GM21529 (cell line): ENCODE results near the gene ZNF846.
"Not testable (repeated sequence)": the region's sequence is repeated elsewhere in the genome, so short reads cannot be mapped to it uniquely, and the experiment has no call there.

ENCODE experiments used
- ATAC-seq: cut with Tn5 transposase; IDR thresholded peaks from one replicate; pipeline ENCODE4 v1.9.1; 2021; ENCODE audit not compliant: unreplicated experiment

The ZNF846 gene

GRCh38 chr19:9785367-9786331 lies 17.1 kb upstream of the ZNF846 start:
- ATAC-seq = peak; percentile 67

- not testable (repeated sequence) for ATAC-seq
Observed at GRCh38 chr19:9784163-9784496, 15.6 kb upstream of the ZNF846 start.

DNA sequence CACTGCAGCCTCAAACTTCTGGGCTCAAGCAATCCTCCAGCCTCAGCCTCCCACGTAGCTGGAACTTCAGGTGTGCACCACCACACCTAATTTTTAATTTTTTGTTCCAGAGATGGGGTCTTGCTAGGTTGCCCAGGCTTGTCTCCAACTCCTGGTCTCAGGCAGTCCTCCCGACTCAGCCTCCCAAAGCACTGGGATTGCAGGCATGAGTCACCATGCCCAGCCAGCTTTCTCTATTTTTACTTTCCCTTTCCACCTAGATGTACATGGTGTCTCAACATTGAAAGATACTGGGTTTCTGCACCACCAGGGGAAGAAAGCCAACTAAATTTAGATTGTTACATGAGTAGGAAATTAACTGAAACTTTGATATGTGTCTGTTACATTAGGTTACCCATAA lies 13.8 kb upstream of the ZNF846 start:
- ATAC-seq = no peak

- ATAC-seq = no peak
Observed at GRCh38 chr19:9757544-9758501, 10.7 kb downstream of the ZNF846 start.

DNA sequence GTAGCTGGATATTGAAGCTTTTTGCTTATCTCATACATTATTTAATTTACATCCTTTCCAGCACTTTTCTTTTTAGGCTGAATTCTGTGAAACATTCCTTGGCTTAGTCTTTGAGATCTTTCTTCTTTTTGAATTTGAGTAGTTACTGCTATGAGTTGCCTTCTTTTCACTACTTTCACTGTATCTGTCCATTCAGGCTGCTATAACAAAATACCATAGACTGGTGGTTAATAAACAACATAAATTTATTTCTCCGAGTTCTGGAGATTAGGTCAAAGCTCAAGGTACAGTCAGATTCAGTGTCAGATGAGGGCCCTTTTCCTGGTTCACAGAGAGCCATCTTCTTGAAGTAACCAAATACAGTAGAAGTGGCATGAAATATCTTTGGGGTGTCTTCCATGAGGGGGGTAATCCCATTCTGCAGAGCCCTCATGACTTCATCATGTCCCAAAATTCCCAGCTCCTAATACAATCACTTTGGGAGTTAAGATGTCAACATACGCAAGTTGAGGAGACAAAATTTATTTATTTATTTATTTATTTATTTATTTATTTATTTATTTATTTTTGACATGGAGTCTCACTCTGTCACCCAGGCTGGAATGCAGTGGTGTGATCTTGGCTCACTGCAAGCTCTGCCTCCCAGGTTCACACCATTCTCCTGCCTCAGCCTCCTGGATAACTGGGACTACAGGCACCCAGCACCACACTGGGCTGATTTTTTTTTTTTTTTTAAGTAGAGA lies 15.7 kb downstream of the ZNF846 start:
- no peak for ATAC-seq

DNA sequence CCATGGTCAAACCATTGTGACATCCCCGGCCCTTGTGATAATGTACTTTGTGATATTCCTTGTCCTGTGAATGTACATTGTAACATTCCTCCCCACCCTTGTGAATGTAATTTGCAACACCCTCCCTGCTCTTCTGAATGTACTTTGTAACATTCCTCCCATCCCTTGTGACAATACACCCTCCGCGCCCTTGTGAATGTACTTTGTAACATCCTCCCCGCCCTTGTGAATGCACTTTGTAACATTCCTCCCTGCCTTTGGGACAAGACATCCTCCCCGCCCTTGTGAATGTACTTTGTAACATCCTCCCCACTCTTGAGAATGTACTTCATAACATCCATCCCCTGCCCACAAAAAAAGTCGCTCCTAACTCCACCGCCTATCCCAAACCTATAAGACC lies 17.1 kb downstream of the ZNF846 start:
- ATAC-seq = no peak

GRCh38 chr19:9741476-9742171 lies 26.9 kb downstream of the ZNF846 start:
- no peak for ATAC-seq

- ATAC-seq = no peak
Observed at GRCh38 chr19:9735986-9736385, 32.6 kb downstream of the ZNF846 start.

DNA sequence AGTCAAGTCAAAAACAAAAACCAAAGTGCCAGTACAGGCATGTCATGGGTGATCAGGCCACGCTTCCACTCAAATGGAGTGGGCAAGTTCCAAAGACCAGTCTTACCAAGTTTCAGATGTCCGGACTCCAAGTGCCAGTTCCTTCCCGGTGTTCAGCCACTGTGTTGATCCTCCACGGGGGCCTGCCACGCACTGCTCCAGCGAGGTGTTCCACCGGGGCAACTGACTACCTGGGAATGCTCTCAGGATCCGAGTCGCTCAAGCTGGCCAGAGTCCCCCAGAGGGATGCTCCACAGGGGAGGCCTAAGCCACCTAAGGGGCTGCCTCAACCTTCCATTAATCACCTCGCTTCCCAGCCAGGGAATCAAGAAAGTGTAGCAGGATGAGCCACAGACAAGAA lies 38.5 kb downstream of the ZNF846 start:
- not testable (repeated sequence) for ATAC-seq

DNA sequence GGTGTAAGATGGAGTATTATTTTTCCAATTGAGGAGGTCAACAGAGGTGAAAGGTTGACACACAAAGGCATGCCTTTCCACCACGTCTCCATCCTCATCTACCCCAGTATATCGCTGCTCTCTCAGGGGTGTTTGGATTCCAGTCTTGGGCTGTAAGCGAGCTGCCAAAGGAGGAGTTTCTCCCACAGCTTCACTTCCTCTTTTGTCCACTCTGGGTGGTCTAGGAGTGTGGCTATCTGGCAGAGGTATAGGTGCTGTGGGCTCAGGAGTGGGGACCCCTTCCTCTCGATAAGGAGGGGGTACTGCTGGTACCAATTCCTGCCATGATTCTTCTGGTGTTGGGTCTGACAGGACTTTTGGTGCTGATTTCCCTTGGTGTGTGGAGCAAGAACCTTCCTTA lies 39.4 kb downstream of the ZNF846 start:
- ATAC-seq = no peak

- no peak for ATAC-seq
Observed at GRCh38 chr19:9727644-9728043, 40.9 kb downstream of the ZNF846 start.

- not testable (repeated sequence) for ATAC-seq
Observed at GRCh38 chr19:9725508-9726201, 42.9 kb downstream of the ZNF846 start.

GRCh38 chr19:9724157-9724556 lies 44.4 kb downstream of the ZNF846 start:
- no peak for ATAC-seq

GRCh38 chr19:9721861-9722260 lies 46.7 kb downstream of the ZNF846 start:
- ATAC-seq = no peak

DNA sequence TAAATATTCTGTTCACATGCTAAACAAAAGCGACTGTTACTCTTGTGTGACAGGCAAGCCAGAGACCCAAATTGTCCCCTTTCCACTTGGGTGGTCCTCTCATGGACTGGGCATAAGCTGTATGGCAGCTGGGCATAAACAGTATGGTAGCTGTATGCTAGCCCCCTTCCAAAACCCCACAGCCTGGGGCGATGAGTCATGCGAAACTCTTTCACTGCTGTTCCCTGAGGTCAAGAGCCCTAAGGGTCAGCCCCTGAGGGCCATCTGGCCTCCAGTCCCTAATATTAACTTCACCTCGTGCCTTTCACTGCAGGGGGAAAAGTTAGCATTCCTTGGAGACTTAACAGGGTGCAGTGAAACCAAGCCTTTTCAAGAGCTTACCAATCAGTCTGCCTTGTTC lies 48.0 kb downstream of the ZNF846 start:
- ATAC-seq = no peak

DNA sequence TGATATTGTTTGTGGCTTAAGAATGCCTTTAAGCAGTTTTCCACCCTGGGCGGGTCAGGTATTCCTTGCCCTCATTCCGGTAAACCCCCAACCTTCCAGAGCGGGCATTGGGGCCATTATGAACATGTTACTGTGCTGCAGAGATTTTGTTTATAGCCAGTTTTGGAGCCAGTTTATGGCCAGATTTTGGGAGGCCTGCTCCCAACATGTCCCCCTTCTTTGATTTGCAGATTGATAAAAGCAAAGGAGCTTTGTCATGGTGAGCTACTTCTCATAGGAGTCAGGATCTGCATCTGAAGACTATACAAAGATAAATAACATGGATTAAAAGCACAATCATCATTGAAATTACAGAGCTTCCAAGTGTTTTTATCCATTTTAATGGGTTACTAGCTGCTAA lies 56.7 kb downstream of the ZNF846 start:
- ATAC-seq = no peak

DNA sequence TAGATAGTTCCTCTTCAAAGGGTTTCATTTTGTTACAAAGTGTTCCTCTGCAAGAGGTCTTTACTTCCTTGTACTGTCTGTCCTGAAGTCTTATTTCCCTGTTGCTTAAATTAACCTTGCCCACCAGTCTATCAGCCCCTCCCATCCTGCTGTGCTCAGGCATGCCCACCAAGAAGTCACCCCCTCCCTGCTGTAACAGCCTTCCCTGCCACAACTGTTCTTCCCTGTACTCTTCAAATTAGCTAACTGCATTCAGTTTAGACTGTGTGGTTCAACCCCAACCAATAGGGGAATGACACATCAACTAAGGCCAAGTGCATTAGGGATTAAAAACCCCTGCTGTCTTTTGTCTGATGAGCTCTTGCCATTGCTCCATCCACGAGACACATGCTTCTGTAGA lies 59.2 kb downstream of the ZNF846 start:
- no peak for ATAC-seq

DNA sequence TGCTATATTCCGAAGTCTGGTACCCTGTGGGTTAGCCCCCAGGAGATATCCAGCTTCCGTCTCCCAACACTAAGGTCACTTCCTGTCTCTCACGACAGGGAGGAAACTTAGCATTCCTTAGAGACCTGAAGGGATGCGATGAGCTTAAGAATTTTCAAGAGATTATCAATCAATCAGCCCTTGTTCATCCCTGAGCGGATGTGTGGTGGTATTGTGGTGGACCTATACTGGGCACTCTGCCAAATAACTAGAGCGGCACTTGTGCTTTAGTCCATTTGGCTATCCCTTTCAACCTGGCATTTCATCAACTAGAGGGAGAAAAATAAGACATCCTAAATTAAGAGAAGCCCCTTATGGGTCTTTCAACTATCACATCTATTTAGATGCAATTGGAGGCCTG lies 62.7 kb downstream of the ZNF846 start:
- ATAC-seq = no peak

- ATAC-seq = no peak
Observed at GRCh38 chr19:9702186-9702585, 66.4 kb downstream of the ZNF846 start.
